GM19193 (cell line): Measurements from ENCODE around the gene GPR63.

Experiments
- POLR2A ChIP-seq: IDR thresholded peaks from 4 replicates; pipeline ENCODE4 v1.6.1; 2011; ENCODE audit not compliant: insufficient read depth, insufficient read length; ENCODE audit errors: extremely low read depth

The GPR63 gene

DNA sequence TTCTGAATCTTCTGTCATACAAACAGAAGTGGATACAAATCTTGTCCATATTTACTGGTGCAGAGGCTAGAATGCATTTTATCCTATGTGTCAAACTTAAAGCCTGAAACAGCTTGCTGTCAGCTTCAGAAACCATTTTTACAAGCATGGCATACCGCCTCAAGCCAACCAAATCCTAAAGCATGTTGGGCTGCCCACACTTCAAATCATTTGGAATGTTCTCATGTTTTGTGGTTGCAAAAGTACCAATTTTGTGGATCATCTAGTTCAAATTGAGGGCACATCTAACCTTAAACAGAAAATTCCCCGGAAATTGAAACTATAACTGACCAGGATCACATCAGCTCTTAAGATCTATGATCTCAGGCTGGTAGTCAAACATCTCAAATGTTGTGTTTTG lies 3.2 kb downstream of the GPR63 start:
- no peak for TF ChIP-seq POLR2A

DNA sequence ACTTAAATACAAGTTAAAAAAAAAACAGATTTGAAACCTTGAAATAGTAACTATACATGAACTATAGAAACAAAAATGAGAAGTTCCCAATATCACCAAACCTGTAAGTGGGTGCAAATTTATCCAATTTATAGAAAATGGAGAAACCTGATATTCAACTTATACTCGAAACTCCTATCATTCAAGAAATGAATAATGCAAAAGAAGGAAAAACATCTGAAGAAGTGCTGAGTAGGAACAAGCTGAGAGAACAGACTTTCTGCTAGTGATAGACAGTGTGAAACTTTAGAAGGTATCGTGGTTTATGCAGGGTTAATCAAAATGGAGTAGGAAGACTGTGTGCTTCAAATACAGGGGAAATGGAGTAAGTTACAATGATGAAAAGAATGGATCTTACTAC lies 4.5 kb downstream of the GPR63 start:
- no peak for TF ChIP-seq POLR2A

DNA sequence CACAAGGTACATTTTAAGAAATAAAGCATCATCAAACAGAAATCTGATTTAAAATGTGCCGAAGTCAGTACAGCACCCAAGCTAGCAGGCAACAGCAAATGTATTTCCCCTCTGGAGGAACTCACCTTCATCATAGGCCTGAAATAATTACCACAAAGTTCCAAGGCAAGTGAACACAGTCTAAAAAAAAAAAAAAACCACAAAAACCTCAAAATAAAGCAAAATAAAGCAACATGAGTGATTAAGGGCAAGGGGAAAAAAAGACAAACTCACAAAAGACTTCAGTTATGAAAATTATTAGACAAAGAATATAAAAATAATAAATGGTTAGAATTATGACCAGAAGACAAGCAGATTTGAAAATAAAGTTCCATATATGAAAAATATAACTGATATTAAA lies 10.4 kb downstream of the GPR63 start:
- no peak for TF ChIP-seq POLR2A

DNA sequence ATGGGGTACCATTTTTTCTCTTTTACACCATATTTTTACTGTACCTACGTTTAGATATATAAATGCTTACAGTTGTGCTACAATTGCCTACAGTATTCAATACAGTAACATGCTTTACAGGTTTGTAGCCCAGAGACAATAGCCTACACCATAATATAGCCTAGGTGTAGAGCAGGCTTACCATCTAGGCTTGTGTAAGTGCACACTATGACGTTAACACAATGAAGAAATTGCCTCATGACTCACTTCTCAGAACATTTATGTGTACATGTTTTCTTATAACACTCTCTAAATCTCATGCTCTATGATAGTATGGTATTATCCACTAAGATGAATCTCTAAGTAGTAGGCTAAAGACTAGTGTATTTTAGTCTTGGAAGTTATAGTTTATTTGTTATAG lies 13.5 kb downstream of the GPR63 start:
- no peak for TF ChIP-seq POLR2A

DNA sequence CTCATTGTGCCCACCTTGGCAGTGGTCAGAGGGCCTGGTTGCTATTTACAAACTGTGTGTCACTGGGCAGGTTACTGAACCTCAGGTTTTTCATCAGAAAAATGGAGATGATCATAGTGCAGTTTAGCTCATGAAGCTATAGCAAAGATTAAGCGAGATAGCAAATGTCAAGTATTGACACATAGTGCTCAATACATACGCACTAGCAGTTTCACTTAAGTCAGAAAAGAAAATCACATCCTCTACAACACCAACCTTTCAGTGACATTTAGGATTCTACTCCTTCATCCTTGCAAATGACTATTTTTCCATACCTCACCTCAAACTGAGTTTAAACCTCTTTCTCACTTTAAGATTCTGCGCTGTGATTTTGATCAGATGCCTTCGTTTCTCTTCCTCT lies 16.2 kb downstream of the GPR63 start:
- TF ChIP-seq POLR2A: no peak

DNA sequence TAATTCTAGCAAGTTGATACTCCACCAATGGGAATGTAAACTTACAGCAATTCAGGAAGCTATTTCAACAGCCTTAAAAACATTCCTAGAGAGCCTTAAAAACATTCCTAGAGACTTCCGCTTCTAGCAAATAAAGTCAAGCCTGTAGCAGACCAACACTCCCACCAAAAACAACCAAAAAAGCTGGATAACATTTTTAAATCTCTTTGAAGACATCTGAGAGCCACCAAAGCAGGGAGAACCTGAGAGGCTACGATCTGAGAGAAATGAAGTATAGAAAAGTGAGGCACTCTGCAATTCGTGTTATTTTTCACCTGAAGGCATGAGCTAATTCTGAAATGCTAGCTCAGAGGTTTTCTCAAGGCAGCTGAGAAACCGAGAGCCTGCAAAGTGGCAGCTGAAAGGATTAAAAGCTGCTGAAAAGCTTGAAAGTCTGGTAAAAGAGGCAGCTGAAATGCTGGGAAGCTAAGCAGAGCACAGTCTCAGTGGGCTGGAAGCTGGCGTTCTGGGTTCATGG lies 20.9 kb downstream of the GPR63 start:
- TF ChIP-seq POLR2A: no peak

DNA sequence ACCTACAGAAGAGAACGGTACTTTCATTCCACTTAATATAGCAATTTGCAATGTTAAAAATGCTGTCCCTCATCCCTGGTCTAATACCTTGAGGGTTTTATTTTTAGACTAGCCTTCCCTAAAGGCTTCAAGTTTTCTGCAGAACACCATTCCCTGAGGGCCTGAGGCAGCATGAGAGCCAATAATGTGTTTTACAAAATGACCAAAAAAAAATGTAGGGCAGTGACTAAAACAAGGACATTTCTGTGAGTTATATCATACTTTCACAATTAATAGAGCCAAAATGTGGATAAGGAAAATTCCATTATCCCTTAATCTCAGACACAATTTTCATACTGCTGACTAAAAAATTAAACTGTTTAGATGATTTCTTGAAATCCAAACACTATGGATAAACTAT lies 22.7 kb downstream of the GPR63 start:
- no peak for TF ChIP-seq POLR2A

DNA sequence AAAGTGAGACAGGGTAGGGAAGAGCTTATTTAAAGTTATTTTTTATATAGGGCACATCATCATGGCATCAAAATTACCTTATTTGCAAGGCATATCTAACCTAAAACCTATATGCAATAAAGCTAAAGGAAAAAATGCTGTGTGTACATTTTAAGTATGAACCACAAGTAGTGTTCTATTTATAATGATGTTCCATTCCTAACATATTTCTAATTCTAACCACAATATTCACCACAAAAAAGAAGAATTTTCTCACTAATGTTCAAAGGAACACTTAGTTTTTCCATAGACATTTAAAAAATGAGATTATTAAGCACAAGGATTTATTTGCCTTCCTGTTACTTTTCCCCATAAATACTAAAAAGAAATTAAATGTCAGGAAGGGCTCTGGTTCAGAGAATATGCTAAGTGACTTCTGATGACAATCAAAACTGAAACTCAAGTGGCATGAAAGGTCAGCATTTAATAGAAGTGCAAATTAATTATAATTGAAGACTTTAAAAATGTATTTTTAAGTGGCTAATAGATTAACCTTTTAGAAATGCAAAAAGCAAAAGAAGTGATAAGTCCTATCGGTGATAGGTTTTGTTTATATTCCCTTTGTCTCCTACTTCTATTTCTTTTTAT lies 25.1 kb downstream of the GPR63 start:
- no peak for TF ChIP-seq POLR2A

DNA sequence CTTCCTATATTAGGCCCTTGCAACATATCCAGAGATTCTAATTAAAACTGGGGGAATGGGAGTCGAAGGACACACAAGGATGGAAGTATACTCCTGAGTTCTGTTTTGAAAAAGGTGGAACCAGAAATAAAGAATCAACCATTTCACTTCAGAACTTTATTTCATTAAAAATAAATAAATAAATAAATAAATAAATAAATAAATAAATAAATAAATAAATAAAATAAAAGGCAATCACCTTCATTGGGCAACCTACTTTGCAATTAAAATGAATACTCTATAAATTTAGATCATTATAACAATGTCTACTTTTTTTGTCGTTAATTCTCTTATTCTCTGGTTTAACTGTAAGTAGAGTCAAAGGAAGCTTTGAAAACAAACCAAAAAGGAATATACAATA lies 25.6 kb downstream of the GPR63 start:
- no peak for TF ChIP-seq POLR2A

DNA sequence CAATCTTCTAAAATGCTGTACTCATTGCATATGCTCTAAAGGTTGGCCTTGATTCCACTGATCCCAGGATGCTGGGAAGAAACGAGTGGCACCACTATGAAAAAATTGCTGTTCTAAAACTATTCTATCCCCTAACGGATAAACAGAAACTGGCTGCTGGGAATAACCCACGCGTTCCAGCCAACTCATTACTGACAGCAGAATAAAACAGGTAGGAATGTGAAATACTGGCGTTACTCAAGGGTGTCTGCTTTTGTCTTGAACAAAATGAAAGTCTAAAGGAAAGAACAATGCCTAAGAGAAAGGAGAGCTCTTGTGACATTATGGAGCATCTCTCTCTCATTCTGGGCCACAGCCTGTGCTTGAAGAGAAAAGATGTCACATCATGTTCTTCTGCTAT lies 26.1 kb downstream of the GPR63 start:
- no peak for TF ChIP-seq POLR2A

DNA sequence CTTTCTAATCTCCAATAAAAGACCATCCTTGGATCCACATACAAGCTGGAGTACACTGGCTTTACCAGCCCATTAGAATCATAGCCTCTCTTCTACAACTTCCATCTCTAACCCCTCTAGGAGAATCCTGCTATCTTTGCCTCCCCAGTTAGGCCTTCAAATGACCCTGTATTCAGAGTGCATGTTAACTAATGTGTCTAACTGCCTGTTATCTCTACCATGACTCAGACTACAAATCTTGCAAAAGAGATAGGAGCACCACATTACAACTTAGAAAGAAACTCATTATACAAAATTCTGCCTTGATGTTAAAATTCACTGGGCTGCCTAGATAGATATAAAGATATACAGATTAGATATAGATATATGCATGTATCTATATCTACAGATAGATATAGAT lies 28.2 kb downstream of the GPR63 start:
- TF ChIP-seq POLR2A: no peak

DNA sequence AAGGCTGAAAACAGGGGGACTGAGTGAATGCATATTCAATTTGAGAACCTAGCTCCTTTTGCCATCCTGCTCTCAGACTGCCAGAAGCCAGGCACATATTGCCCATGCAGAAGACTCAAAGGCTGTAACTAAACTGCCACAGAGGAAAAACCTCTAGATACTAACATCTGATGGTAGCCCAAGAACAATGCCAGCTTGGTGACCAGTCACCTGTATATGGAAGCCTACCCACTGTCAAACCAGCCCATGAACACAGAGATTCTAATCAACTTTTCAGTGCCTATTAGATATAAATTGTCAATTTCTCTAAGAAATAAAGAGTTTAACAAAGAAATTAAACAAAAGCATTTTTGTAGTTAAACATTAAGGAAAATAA lies 34.2 kb downstream of the GPR63 start:
- no peak for TF ChIP-seq POLR2A

DNA sequence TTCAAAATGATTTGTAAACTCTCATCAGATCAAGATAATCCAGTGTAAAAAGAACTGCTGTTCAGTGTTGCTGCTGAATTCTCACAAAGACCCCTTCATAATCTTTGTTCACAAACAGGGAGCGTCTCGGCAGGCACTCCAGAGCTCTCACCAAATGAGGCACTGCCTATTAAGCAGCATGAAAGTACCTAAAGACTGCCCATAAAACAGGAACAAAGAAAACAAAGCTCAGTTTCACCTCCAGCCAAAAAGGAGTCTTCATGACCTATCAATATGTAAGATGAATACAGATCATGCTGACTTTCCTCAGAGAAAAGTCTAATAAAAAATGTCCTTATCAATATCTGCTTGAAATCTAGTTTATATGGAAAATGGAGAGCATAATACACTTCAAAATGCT lies 41.8 kb downstream of the GPR63 start:
- no peak for TF ChIP-seq POLR2A

DNA sequence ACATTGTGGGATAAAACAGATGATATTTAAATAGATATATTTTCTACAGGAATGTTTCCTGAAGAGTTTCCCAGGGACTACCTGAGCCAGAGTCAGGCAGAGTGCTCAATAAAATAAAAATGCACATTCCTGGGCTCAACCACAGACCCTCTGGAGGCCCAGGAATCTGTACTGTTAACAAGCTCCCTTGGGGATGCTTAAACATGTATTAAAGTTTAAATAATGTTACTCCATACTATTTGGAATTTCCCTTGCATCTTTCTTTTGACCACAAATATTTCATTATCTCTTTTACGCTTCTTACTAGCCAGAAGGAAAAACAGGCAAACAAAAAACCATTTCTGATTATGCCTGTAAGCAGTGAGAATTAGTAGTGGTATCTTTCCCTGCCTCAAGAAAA lies 42.3 kb downstream of the GPR63 start:
- TF ChIP-seq POLR2A: no peak

DNA sequence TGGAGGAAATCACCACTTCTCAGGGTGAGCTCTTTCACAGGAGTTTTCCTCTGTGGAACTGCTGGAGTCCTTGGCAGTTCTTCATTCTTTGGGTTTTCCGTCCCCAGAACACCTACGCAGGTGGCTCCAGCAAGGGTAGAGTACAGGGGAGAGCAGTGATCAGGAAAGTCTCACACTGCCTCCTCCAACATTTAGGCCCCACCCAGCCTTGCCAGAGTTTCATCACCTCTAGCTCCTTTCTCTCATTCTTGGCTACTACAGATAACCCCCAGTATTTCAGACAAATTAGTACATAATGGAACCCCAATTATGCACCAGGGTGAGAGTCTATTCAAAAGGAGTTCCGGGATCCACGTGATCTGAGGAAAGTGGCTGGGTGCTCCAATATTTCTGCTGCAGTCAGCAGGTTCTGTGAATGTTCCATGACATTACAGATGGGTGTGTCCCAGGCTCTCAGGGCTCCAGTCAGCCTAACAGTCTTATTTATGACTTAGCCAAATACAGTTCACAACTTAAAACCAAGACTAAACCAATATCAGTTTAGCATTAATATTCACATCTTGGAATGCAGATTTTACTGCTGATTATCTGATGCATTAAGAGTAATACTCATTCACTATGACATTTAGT lies 44.6 kb downstream of the GPR63 start:
- TF ChIP-seq POLR2A: no peak

DNA sequence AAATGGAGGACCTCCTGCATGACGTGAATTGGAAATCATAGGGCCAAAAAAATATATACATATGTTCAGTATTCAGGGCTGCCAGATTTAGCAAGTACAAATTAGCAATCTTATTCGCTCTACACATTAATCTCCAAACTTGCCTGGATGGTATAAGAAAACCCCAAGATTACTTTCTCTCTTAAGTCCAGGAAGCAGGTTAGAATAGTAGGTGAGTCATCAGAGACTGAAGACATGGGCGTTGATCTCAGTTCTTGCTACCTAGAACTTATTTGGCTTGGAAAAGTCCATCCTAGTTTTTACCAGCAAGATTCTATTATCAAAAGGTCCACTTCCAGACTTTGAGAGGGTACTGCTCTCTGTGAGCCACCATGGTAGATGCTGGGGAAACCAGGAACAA lies 47.4 kb downstream of the GPR63 start:
- TF ChIP-seq POLR2A: no peak
